ENCODE data around the gene MYO1C. TPM values are rescaled to one million over a fixed set of nuclear protein-coding genes. Genes with fewer than 3 reads are reported as not detected.

MYO1C gene
- polyA plus RNA-seq, 1 experiment: 321 TPM

GRCh38 chr17:1471911-1472821, 20.3 kb downstream of the MYO1C start:
- Histone ChIP-seq H3K27me3 (ENCODE audit: control insufficient read depth, insufficient read depth, low read length) (no peaks in the 10 kb centered on the region), H3K36me3 (ENCODE audit: control insufficient read depth, insufficient read depth, low read length) (peaks cover 52% of the 10 kb centered on the region), H3K4me3 (ENCODE audit: low read depth, low read length) (no peak overlapping the region)
- DNase-seq (ENCODE audit: low read depth): no peak
- ChIA-PET CTCF (interaction anchor here (0.8 kb wide), 1 partner anchor 16 kb away, joined by 3 read pairs; the partner anchor contains the start of gene CRK), POLR2A (no interaction called here)
- TF ChIP-seq CTCF (IDR thresholded peaks at IDR 0.05; ENCODE audit: insufficient read depth, low read depth, low read length): no peak

GRCh38 chr17:1471490-1471889, 21.0 kb downstream of the MYO1C start:
- DNase-seq (ENCODE audit: low read depth): no peak
- Histone ChIP-seq H3K4me3 (ENCODE audit: low read depth, low read length) (no peak overlapping the region), H3K27me3 (ENCODE audit: control insufficient read depth, insufficient read depth, low read length) (no peaks in the 10 kb centered on the region), H3K36me3 (ENCODE audit: control insufficient read depth, insufficient read depth, low read length) (peaks cover 54% of the 10 kb centered on the region)
- ChIA-PET POLR2A (interaction anchor here (0.7 kb wide), 1 partner anchor 24 kb away, joined by 3 read pairs; no protein-coding TSS in a partner anchor), CTCF (no interaction called here)
- TF ChIP-seq CTCF (IDR thresholded peaks at IDR 0.05; ENCODE audit: insufficient read depth, low read depth, low read length): no peak

- CTCF ChIA-PET: no interaction called here
- peaks cover 54% of the 10 kb centered on the region for H3K36me3 ChIP-seq (ENCODE audit: control insufficient read depth, insufficient read depth, low read length)
- POLR2A ChIA-PET: interaction anchor here (0.7 kb wide), 1 partner anchor 24 kb away, joined by 3 read pairs; no protein-coding TSS in a partner anchor
These were observed 21.6 kb downstream of the MYO1C start for GRCh38 chr17:1470755-1471462.

GRCh38 chr17:1470071-1470754, 22.3 kb downstream of the MYO1C start:
- CTCF ChIA-PET: interaction anchor here (0.8 kb wide), 1 partner anchor 15 kb away, joined by 3 read pairs; no protein-coding TSS in a partner anchor
- Histone ChIP-seq H3K27me3 (ENCODE audit: control insufficient read depth, insufficient read depth, low read length) (no peaks in the 10 kb centered on the region), H3K4me3 (ENCODE audit: low read depth, low read length) (no peak overlapping the region), H3K36me3 (ENCODE audit: control insufficient read depth, insufficient read depth, low read length) (peaks cover 56% of the 10 kb centered on the region)
- DNase-seq (ENCODE audit: low read depth): no peak
- POLR2A ChIA-PET: no interaction called here
- no peak for TF ChIP-seq CTCF (IDR thresholded peaks at IDR 0.05; ENCODE audit: insufficient read depth, low read depth, low read length)

More at GRCh38 chr17:1470755-1471462, 21.6 kb downstream of the MYO1C start:
- no peak overlapping the region for H3K4me3 ChIP-seq (ENCODE audit: low read depth, low read length)
- no peaks in the 10 kb centered on the region for H3K27me3 ChIP-seq (ENCODE audit: control insufficient read depth, insufficient read depth, low read length)
- no peak for DNase-seq (ENCODE audit: low read depth)
- TF ChIP-seq CTCF (IDR thresholded peaks at IDR 0.05; ENCODE audit: insufficient read depth, low read depth, low read length): no peak

Data from BJ (cell line).